M059J (cell line): ENCODE measurements around the gene PIGM. TPM values are rescaled to one million over a fixed set of nuclear protein-coding genes. Genes with fewer than 3 reads are reported as not detected.

ENCODE experiments used
- DNase-seq: peaks from one replicate; pipeline ENCODE4 v3.0.0-alpha.2; 2012; ENCODE audit warnings: low read depth
- total RNA-seq: library from RNA; depleted of rRNA; stranded (reverse); fragments of >200 nt; shearing (Covaris generic); gene quantifications from 2 replicates; pipeline ENCODE4 v1.2.3, GENCODE V29; 2014; rRNA removed

The PIGM gene
- total RNA-seq, result 3.4 and 4.0 TPM in 2 replicates

DNA sequence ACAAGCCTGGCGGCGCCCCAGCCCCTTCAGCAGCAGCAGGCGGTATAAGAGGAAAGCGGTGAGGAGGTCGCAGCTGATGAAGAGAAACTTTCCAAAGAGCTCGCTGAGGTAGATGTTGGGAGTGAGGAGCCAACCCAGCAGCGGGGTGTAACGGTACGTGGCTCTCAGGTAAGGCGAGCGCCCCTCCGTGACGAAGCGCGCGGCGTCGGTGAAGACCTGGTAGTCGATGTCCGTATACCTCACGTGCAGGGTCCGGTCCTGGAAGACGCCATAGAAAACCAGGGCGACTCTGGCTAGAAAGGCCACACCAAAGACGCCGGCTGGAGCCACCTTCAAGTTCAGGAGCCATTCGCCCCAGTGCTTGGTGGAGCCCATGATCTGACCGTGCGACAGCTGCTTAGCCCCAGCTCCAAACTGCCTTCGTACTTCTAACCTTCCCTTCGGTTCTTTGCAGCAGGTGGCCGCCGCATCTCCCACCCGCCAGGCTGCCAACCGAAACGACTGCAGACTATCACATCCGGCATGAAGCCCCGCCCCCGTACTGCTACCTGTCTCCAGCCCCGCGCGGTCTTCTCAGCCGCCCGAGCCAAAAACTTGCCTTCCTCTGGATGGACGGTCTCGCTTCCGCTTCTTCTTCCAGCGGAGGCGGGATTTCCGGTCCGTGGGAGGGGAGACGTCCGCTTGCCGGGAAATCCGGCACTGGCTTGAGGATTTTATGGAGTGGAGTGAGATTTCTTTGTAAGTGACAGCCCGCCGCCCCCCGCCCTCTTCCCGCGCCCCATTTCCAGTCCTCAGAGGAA is at the start of gene PIGM:
Gene PIGM, minus strand, starts transcription at position 626 of the 800 bp plus-strand sequence. Its CDS starts 251 bp downstream, at position 375.
- peak; percentile 96 for DNase-seq

DNA sequence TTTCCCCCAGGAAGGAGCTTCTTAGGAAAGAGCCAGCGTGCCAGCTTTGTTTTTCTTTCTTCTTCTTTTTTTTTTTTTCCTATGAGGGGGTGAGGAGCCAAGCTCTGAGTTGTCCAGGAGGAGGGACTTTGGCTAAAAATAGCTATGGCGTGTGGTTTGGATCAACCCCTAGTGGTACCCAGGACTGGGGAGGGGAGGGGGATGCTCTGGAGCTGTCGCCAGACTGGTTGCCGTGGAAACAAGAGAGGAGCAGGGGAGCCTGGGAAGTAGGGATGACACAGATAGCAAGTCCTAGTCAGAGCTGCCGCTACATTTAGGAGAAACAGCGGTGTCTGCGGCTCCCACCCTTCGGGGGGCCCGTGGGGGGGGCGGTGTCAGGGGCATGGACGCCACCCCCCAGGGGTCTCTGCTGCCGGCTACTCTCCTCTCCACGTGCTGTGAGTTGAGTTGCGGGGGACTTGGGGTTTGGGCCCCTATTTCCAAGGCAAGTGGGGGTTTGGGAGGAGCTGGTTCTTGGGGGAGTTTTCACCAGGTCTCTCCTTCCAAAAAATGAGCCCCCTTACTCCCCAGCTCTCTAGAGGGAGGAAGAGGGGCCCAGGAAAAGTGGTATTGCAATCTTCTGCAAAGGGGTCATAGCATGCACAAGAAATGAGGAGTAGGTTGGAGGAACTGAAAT is 49.6 kb upstream of the PIGM start, which contains the start of gene KCNJ9:
Gene KCNJ9, plus strand, starts transcription at position 278 of the 676 bp plus-strand sequence. CDS start 2,493 bp downstream, outside the sequence.
- DNase-seq, result peak; percentile 20

DNA sequence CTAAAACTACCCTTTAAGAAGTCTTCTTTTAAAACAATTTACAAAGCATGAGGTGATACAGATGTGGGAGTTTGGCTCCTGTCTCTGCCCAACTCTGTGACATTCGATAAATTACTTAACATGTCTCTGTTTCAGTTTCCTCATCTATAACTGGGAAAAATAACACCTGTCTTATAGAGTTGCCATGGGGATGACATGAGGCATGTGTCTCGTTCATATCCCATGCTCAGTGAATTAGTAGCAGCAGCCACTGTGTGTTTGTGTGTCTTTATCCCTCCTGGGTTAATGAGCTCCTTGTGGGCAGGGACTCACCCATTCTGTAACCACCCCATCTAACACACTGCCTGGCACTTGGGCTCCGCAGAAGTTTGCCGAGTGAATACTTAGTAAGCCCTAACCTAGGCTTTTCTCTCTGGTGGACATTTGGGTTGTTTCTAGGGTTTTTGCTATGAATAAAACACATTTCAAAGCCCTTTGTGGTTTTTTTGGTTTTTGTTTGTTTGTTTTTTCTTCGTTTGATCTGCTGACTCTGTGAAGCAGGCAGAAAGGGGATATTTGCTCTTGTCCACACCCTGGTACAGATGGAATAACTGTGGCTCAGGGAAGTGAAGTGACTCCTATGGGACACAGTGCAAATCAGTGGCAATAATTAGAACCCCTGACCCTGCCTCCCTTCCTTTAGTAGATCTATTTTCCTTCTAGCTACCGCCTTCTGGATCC is 48.8 kb upstream of the PIGM start:
- DNase-seq, result no peak

DNA sequence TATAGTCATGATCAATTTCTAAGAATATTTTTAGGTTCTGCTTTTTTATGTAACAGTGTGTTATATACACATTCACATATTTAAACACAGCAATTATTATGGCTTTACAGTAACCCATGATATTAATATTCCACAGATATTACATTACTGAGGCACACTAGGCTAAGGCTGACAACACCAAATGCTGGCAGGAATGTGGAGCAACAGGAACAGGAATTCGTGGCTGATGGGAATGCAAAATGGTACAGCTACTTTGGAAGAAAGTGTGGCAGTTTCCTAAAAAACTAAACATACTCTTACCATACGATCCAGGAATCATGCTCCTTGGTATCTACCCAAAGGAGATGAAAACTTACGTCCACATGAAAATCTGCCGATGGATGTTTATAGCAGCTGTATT is 47.7 kb upstream of the PIGM start:
- DNase-seq, result no peak

DNA sequence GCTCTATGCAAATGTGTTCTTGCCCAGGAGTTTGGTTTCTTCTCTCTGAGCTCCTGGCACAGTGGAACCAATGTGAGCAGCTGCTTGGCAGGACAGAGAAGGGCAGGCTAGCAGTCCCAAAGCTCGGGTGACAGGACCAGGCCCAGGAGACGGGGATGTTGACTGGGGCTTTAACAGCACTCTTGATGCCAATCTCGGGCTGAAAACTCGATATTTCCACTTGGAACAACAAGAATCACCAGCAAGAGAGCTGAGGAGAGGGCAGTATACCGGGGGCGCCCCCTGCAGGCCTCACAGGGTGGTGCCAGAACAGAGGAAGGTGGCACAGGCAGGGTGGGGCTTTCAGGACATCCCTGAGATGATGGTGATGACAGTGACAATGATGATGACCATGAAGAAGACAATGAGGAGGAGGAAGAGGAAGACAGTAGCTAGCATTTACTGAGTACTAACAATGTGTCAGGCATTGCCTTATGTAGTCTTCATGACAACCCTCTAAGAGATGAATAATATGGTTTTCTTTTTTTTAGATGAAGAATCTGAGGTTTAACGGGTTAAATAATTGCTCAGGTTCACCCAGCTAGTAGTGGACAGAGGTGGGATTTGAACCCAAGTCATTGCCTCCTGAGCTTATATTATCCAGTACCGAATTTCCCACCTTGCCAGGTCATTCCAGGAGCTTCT is 46.9 kb upstream of the PIGM start:
- peak; percentile 30 for DNase-seq

DNA sequence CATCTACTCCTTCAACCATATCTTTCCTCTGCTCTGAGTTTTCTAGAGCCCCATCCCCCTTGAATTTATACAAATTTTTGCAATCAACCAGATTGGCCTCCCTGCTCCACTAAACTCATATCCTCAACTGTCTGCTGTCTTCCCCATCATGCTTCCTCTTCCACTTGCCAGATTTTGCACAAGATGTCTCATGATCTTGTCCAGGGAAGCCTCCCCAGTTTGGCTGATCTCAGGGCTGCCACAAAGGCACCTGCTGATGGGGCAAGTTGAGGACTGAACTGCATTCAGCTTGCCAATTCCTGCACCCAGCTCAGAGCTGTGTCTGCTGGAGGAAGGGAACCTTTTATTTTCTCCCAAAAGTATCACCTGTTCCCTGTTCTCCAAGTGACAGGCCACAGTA is 45.7 kb upstream of the PIGM start:
- no peak for DNase-seq

DNA sequence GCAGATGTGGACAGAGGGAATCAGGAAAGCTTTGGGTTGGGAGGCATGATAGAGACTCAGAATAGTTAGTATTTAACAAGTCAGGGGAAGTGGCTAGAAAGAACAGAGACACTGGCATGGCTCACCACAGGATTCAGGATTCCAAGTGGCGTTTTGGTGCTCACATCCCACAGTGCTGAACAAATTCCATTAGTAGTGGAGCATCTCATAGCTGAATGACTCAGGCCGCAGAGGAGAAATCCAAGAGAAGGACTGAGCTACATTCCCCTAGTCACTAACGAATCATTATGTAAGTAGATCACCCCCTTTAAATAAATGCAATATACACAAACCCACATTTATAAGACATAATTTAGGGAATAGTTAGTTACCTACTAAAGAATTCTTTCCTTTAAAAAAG is 44.5 kb upstream of the PIGM start:
- DNase-seq, result peak; percentile 16

DNA sequence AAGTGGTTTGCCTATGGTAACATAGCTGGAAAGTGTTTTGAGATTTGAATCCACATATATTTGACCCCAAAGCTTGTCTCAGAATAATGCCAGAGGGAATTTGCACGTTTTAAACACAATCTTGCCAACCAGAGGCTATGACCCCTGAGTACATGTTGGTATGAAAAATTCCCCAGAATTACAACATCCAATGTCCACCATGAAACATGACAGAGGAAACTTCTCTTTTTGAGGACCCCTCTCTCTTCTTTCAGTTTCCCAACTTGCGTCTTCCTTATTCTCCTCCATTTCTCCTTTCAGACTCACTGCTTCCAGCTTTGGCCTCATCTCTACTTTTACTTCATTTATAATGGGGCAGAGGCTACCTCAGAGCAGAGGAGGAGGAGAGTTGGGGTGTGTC is 44.0 kb upstream of the PIGM start:
- no peak for DNase-seq

DNA sequence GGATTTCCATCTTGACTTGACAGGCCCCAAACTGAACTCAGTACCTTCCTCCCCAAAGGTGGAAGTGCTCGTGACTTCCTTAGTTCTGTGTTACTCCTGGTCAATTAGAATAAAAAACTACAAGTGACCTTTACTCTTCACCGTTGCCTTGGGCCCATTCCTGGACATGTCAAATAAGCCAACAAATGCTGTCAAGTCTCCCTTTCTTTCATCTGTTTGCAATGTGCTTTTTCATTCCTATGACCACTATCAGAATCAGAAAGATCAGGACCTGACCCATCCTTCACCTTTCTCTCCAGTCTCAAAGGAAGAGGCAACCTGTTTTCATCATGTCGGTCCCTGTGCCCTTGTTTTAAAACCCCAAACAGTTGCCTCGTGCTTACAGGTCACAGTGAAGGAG is 43.1 kb upstream of the PIGM start:
- no peak for DNase-seq

DNA sequence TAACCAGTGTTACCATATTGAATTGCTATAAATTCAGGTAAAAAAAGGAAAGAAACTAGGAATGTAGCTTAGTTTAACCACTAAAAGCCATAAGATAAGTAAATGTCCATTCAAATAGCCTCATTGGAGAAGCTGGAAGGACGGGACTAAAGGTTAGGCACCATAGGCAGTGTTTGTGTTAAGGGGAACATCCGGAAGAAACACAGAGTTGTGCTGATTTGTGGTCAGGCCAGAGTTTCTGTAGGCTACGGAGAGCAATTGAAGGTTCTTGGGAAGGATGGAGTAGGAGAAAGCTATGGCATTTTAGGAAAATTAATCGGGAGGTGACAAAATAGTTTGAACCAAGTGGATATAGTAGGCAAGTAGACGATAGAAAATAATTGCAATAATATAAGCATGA is 39.5 kb upstream of the PIGM start:
- no peak for DNase-seq

DNA sequence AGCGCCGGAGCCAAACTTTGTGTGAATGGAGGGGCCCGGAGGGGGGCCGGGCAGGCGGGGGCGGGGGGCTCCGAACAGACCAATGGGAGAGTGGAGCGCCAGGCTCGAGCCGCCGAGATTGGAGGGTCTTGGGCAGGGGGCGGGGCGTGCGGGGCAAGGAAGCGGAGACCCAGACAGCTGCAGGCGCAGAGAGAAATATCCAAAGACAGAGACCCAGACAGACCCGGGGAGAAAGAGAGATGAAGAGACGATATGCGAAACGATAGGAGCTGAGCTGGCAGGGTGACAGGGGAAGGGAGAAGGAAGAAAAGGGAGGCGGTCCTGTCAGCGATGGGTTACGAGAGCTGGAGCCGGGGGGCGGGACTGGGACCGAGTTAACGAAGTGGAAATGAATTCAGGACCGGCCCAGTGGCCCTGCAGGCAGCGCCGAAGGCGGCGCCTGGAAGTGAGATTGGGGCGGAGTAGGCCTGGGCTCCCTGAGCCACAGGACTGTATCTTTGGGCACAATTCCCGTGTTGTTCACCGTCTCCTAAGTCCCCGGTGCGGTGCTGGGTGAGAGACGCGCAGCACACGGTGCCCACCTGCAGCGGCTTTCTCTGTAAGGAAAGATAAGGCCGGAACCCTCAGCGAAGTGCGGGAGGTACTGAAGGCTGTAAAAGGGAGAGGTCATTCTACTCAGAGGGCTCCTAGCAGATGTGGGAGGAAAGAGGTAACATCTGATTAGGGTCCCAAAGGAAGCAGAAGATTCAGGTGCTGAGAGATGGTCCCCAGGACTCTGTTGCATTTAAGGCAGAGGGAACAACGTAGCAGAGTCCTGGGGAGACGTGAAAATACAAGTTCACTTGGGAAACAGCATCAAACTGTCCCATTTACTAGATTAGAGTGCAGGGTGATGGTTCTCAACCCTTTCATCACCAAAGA is 38.7 kb upstream of the PIGM start:
- peak; percentile 31 for DNase-seq

DNA sequence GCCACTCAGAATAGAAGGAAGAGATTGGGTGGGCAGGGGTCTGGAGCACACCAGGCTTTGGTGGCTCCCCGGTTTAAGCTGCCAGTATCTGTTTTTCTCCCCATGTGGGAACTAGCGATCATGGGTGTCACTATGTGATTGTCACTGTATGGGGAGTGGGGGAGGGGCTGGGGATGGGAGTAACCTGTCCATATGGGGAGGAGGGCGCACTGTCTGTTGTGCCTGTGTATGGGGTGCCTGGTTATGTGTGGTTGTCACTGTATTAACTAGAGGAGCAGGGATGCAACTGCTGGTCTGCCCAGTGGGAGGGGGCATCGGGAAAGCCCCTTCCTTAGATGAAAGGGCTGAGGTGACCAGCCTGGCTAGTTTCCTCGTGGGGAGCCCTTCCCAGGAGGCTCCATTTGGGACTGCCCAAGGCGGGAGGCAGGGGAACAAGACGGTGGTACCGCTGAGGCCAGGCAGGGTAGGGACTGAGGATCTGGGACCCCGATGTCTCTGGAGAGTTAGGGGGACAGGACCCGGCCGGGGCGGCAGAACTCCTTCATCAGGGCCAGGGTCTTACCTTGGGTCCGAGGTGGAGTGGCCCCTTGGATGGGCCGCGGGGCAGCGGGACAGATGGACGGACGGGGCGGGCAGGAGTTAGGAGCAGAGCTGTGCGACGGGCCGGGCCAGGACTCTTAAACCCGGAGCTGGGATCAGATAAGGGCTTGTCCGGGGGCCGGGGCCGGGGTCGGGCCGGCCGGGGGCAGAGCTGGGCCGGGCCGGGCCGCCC is 37.9 kb upstream of the PIGM start, which contains the start of gene KCNJ10:
Gene KCNJ10, minus strand, starts transcription at position 701 of the 772 bp plus-strand sequence. CDS start 27,628 bp downstream, outside the sequence.
- DNase-seq, result no peak

DNA sequence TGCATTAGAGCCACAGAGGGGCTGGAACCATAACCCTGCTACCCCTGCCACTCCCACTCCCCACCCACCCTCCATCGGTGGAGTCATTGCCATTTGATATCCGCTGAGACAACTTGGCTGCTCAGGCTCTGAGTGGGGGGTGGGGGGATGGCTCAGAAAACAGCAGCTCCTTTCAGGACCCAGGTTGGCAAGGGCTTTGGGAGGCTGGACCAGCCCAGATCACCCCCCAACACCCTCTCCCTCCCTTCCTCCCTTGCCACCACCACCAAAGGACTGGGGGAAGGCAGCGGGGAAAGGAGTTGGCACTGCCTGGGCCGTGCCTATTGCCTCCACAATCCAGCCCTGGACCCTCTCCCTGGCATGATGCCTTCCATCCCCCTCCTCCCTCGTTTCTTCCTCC is 36.4 kb upstream of the PIGM start:
- DNase-seq, result no peak

DNA sequence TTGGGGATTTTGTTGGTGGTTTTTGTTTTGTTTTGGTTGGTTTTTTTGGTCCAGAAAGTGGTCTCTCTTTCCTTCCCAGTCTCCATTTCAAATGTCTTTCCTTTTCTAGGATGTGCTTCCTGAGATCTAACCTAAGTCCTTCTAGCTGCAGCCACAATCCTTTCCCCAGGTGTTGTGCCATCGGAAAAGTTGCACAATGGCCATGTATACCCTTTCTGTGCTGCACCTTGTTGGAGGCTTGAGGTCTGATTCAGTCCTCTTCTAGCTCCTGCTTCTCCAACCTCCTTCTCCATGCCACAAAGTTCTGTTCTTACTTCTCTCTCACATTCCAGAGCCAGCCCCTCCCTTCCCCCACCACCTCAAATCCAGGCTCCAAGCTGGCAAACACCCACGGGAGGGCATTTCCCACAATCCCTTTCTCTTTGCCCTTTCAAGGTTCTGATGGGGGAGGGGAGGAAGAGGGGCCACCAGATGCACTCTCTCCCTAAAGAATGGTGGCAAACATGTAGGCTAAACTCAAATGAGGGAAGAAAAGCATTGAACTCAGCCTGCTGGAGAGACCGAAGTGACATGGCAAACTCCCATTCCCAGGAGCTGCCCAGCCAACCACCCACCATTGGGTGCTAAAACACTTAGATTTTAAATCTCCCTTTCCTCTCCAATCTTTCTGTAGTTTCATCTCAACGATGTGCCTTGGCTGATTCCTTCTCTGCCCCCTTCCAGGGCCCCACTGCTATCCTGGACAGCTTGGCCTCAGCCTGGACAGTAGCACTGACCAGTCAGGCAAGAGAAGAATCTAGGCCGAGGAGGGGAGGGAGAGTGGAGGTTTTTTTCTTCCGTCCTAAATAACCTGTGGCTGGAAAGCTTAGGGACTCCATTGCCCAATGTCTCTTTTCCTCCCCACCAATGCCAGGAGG is 35.3 kb upstream of the PIGM start:
- no peak for DNase-seq

DNA sequence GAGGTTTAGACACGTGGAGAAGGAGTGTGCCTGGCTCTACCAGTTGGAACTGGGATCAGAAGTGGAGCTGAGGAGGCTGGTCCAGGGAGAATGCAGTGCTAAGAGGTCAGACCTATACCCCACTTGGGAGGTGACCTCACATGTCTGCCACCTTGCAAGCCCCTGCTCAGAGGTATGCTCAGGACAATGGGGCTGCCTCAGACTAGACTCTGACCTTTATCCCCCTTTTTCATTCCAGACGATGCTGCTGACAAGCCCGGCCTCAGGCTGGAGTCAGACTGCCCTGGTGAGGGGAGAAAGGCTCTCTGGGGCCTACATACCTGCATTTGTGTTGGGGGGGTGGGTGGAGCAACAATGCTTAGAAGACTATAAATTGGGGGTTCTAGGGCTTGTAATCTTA is 33.0 kb upstream of the PIGM start:
- DNase-seq, result no peak

DNA sequence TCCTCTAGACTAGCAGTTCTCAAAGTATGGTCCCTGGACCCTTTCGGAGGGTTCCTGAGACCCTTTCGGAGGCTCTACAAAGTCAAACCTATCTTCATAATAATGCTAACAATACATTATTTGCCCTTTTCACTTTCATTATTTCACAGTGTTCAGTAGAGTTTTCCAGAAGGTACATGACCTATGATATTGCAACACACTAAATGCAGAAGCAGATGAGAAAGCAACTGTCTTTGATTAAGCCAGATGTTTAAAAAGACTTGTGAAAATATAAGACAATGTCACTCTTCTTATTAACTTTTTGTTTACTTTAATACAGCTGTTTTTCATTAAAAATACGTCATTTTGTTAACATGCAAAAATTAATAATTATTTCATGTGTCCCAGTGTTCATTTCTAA is 32.4 kb upstream of the PIGM start:
- no peak for DNase-seq

DNA sequence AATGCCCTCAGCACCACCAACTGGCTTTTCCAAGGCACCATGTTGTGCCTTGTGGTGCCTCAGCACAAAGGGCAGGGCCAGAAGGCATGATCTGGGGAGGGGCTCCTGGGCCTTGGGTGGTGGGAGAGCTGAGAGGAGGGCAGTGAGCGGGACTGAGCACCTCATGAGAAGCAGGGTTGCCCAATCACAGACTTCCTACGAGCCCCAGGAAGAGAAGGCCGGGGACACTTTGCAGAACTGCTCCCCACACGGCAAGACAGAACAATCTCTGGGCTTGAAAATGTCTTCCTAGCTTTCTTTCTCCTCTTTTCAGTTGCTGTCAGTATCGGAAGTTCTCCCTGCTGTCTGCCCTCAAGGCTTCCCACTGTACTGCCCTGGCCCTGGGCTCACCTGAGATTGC is 31.4 kb upstream of the PIGM start:
- DNase-seq, result no peak

DNA sequence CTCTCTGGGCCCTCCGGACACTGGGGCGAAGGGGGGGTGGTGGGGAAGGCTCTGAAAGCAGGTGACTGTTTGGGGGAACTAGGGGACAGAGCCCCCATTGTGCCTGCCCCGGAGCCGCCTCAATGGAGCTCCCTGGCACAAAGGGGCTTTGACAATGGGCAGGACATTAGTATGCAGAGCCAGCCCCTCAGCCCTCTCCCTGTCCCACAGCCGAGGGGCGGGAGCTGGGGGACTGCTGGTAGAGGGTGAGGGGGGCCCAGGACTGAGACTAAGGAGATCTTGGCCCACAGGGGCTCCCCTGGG is 30.4 kb upstream of the PIGM start:
- no peak for DNase-seq
